GOT3 (cell line): ENCODE results near the gene THOP1.

Source experiments
- DNase-seq: peaks from one replicate; lab custom pipeline; 2025; ENCODE audit warnings: mixed read lengths; lab: John Stamatoyannopoulos, UW

The THOP1 gene

DNA sequence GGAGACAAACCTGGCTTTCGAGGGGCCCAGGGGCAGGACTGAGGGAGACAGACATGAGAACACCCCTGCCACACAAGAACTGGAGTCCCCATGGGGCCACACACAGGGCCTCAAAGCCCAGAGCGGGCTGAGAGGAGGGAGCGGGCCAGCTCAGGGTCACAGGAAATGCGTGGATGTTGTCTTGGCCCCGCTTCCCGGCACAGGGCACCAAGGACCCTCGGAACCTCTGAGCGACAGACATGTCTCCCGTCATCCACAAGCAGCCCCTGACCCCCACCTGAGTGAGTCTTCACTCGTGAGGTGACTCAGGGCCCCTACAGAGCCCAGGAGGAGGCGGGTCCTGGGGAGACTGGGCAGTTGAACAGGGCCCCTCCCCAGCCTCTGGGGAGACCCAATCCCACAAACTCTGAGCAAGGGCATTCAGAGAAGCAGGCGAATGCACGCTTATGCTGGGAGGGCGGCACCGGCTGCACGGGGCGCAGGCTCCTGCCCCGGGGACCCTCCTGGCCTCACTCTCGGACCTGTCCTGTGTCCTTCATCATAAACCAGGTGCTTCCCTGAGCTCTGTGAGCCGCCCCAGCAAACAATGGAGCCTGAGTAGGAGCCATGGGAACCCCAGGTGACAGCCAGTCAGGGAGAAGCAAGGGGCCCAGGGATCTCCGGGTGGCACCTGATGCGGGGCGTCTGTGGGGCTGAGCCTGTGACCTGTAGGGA lies 22.4 kb upstream of the THOP1 start:
- no peak for DNase-seq

DNA sequence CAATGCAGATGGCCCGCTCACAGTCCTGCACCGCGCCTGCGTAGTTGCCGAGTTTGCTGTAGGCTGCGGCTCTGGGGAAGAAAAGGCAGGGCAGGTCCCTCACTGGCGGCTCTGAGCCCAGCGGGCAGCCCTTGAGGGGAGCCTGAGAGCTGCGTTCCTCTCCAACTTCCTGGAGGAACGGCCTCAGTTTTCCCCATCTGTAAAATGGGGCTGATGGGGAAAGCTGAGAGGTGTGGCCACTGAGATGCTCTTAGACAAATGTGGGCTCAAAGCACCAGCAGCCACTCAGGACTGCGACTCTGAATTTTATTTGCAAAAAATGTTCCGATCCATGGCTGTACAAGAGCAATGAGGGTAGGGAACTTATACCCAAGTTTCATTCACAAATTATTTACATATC lies 21.6 kb upstream of the THOP1 start:
- no peak for DNase-seq

DNA sequence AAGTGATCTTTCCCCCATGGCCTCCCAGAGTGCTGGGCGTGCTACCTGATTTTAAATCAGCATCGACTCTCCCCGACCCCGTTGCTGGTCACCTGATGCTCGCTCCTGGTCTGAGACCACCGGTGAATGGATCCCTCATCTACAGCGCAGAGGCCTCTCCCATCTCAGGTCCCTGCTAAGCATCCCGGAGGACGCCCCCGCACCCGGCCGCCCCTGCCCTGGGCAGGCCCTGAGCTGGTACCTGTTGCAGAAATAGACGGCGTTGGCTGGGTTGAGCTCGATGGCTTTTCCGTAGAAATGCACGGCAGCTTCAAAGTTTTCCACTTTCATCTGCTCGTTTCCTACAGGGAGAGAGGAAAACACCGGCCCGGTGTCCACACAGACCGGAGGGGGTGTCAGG lies 20.4 kb upstream of the THOP1 start:
- DNase-seq = no peak

DNA sequence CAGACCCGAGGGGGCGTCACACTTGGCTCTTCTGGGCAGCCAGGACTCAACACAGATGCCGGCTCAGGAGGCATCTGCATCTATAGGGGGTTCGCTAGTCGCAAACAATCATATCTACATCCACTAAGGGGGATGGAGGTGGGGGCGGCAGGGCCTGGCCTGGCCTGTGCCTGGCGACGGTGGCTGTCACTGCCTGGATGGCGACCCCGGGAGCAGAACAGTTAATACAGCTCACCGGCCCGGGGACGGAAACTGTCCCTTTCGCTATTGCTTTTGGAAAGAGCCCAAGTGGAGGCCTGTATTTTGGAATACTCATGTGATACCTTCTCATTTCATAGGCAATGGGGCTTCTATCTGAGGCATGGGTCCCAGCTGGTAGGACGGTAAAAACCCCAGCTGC lies 19.9 kb upstream of the THOP1 start:
- DNase-seq = no peak

DNA sequence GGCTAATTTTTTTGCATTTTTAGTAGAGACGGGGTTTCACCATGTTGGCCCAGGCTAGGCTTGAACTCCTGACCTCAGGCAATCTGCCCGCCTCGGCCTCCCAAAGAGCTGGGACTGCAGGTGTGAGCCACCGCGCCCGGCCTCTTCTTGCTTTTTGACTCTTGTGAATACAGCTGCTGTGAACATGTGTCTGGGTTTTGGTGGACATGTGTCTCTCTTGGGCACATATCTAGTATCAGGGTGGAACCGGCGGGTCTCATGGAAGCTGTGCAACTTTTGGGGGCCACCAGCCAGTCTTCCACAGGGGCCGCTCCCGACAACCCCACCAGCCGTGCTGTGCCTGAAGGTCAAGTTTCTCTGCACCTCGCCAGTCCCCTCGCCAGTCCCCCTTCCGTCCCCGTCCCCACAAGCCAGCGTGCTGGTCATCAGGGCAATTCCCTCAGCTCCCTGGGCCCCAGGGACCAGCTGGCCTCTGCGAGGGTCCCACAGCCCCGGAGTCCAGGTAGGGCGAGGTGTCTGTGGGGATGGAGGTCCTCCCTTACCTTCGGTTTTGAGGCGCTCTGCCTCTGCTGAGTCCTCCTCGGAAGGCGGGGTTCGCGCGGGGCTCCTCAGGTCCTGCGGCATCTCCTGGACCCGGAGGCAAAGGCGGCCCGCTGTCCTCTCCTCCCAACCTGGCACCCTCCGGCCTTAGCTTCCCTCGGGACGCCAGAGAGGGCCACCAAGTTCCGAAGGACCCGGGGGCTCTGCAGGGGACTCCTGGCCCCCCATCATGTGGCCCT lies 18.5 kb upstream of the THOP1 start:
- no peak for DNase-seq

DNA sequence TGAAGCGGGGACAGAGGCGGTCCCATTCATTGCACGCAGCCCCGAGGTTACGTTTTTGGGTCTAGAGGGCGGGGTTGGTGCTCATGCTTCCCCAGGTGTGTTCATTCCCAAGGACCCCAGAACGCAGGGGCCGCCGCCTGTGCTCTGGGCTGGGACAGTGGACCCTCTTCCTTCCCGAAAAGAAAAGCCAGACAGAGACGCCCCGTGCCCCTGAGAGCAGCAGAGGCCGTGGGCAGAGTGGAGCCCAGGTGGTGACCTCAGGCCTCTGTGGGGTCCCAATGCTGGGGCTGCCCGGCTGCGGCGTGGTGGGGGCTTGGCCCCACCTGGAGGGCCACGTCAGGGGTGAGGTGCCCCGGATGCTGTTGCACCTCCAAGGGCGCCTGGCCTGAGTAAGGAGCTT lies 17.6 kb upstream of the THOP1 start:
- no peak for DNase-seq

DNA sequence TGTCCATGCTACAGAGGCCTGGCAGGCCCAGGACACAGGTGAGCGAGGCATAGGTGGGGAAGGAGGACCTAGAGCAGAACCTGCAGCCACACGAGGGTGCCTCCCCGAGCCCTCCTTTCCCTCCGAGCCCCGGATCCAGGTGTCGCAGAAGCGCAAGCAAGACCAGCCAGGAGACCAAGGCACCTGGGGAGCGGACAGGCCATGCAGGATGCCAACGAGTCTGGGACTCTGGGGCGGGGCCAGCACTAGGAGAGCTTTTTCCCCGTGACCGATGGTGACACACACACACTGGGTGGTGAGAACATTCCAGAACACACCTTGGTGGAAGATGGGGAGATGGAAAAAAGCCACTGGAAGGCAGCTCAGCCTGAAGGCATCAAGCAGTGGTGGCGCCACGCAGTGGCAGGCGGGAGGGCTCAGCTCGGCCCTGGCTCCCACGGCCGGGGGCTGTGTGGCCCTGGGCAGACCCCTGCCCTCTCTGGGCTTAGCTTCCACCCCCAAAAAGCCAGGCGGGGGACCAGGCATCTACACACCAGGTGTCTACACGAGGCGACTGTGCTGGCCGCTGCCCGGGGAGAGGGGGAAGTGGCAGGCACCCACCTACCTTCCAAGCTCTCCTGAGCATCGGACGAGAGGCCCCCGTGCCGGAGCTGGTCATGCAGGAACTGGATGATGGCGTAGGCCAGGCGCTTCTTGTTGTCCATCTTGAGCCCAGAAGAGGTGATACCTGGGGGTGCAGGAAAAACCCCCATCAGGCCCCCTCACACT lies 16.8 kb upstream of the THOP1 start:
- no peak for DNase-seq

DNA sequence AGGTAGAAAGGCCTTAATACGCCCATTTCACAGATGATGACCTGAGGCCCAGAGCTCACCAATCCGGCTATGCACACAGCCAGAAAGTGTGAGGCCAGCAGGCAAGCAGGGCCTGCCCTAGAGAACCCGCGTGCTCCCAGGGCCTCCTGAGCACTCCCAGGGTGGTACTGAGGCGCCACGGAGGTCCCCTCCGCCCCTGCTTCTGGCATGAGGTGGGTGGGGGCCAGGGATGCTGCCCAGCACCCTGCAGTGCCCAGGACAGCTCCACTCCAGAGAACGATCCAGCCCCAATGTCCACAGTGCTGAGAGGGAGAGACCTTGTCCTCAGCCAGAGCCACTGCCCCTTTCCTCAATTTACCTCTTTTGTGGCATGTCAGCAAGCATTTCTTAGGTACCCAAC lies 16.1 kb upstream of the THOP1 start:
- DNase-seq = no peak

DNA sequence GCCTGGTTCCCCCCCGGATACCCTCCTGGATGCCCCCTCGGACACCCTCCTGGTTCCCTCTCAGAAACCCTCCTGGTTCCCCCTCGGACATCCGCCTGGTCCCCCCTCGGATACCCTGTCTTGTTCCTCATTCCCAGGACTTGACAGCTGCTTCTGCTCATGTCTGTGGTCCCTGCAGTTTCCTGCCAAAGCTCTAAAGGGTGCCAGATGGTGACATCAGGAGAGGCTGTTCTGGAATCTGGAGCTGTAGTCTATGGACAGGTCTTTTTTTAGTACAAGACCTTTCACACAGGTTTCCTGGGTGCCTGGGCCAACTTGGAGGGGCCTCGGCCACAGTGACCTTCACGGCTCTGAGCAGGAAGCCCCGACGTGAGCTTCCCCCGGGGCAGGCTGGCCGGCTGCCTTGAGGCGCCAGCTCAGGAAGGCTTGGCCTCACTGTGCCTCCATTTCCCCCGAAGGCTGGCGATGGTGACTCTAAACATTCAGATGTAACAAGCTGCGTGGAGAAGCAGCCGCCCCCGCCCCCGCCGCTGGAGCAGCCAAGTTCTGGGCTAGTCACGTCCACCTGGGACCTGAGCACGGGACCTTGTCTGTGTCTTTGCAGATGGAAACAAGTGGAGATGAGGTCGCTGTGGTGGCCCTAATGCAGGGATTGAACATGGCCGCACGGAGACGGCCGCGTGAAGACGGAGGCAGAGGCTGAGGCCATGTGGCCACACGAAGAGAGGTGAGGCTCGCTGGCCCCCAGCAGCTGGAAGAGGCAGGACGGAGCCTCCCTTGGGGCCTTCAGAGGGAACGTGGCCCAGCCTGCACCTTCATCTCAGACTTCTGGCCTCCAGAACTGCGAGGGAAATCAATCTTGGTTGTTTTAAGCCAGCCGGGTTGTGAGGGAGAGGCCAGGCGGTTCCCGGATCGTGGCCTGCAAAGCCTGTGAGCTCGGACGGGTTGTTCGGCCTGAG lies 15.0 kb upstream of the THOP1 start:
- no peak for DNase-seq

DNA sequence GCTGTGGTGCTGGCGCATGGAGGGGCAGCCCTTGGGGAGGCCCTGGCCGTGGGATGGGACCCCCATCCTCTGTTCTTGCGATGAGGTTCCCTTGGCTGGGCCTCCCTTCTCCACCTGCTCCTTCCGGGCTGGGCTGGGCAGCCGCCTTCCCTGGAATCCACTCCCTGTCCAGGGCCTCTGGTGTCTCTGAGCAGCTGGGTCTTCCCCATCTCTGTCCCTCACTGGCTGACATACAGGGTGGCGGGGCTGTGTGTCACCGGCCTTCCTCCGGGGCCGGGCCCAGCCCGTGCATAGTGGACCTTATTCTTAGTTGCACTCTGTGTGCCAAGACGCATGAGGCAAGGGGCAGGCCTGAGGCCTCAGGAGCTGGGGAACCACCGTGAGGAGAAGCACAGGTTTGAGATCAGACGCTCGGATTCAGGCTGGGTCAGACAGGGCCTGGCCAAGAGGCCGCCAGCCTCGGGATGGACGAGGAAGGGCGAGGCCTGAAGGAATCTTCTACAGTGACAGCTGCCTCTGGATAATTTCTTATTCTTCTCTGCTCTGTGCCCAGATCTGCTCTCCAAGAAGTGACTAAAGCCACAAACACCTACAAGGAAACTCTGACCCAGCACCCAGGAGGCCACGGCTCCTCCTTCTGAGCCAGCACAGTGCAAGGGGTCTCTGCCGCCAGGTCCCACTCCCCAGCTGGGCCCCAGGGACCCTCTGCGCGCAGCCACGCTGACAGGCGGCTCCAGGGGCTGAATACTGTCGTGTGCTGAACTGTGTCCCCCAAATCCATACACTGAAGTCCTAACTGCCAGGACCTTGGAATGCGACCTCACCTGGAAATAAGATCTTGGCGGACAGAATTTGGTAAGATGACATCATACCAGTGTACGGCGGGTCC lies 13.3 kb upstream of the THOP1 start:
- no peak for DNase-seq

DNA sequence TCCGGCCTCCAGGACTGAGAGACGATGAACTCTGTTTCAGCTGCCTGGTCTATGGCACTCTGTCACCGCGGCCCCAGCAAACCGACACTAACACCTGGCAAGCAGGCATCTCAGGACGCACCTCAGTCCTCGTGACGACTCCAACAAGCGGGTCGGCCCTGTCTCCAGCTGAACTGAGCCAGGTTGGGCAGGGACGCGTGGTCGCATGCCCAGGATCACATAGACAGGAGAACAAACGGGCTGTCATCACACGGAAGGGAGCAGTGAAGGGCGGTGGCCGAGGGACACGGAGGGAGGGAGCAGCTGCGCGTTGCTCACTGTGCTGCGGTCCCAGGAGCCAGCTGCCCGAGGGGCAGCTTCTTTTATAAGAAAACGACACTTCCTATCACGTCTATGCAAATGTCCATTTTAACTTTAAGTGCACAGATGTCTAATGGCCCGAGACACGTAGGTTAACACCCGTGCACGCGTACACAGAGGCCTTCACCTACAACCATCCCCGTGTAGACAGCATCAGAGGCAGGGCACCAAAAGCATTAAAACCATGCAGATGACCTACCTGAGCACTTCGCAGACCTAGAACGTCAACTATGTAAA lies 11.1 kb upstream of the THOP1 start:
- no peak for DNase-seq

DNA sequence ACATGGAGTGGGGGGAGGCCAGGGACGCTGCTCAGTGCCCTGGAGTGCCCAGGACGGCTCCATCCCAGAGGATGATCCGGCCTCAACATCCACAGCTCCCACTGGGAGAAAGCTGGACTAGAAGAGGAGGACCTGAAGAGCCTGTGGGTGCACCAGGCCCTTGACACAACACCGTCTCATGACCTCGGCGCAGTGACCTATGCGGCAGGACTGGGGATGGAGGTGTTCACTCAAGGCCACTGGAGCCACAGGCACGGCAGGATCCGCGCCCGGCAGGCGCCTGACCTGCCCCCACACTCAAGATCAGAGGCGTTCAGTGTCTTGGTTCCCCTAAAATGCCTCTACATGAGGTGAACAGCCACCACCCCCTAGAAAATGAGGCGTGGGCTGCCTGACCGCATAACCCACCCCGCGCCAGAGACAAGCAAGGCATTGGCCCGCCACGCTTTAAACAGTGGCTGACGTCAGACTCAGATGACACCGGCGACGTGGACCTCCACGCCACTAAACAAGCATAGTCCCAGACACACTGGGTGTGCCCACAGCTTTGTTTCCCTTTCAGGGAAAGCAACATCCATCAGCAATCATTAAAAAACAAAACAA lies 10.2 kb upstream of the THOP1 start:
- DNase-seq = no peak

DNA sequence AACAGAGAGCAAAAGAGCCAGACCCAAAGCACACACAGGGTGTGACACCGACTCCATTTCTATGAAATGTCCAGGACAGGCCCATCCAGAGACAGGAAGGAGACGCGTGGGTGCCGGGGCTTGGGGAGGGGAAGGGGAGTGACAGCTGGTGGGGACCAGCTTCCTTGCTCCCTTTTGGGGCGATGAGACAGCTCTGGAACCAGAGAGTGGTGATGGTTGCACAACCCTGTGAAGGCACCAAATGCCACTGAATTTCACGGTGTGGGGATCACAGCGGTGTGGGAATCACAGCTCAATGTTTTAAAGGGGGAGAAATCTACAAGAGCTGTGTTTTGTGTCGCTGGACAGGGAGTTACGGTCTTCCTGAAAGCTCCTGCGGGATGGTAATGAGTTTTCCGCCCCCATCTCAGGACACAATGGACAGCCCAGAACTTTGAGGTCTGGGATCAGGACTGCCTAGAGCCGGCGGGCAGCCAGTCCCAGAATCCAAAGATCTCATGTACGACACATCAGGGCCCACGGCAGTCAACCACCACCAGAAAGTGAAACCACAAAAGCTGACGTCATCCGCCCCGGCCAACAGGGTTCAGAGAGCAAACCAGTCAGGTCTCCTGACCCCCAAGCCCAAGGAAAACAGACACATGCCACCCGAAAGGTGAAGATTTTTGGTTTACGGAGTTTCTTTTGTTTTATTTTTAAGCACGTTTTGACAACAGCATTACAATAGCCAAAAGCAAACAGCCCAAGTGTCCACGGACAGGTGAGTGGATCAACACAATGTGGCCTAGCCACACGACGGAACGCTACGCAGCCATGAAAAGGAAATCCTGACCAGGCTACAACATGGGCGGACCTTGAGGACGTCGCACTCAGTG lies 9.5 kb upstream of the THOP1 start:
- DNase-seq = no peak

DNA sequence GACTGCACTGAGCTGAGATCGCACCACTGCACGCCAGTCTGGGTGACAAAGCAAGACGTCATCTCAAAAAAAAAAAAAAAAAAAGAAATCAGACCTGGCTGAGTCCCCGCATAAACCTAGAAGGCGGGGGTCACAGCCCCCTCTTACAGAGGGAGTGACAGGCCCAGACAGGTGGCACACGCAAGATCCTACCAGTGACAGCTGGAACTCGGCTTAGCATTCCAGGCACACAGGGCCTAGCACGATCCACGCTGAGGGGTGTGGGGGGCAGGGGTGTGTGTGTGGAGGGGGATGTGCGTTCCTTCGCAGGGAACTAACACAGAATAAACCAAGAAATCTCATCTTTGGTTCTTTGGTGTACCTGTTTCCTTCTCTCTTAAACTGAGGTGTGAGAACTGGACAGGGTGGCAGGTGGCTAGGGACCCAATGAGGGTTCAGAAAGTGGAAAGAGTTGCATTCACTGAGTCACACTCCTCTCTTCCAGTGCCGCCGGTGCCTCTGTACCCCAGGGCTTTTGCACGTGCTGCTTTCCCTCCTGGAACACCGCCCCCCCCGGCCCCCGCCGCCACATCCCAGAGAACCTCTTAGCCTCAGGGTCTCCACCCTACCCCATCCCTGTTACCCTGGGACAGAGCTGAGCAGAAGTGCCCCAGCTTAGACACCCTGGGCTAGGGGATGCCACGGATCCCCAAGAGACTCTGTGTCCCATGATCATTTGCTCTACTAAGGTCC lies 7.2 kb upstream of the THOP1 start:
- DNase-seq = no peak

DNA sequence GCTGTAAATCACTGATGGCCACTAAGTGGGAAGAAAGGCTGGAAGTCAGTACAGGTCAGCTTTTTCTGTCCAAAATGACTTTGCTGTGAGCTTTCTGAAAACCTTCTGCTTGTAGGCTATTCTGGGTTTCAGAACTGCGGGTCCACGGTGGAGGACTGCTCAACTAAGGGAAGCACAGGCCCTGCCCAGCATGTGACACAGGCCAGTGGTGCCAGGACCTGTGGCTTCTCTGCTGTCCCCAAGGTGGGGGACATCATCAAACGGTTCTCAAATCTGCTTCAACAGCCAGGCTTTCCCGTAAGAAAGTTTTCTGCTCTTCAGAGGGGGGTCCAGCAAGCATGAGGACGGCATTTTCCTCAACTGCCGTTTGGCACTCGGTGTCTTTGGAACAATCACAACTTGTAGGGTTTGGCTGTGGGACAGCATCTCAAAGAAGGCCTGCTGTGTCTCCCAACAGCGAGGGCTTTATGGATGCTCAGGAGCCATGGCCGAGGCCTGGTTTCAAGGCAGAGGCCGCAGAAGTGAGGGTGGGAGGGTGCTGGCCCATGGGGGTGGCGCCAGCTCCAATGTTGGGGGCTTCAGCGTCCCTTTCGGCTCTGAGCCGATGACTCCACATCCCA lies 6.1 kb upstream of the THOP1 start:
- no peak for DNase-seq

DNA sequence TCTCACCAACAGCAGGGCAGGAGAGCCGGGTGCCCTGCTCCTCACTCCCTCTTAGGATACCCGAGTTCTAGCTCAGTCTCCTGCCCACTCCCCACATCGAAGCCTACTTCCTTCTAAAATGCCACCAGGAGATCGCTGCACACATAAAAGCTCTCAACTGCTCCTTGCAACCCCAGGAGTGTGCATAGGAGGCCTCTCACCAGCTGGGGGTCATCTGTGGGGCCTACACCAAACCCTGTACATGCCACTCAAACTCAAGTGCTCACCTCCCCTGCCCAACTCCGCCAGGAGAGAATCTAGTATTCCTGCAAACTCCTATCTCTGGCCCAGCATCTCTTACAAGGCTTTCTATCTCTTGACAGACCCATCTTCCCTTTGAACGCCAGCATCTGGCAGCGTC lies 5.0 kb upstream of the THOP1 start:
- DNase-seq = no peak

DNA sequence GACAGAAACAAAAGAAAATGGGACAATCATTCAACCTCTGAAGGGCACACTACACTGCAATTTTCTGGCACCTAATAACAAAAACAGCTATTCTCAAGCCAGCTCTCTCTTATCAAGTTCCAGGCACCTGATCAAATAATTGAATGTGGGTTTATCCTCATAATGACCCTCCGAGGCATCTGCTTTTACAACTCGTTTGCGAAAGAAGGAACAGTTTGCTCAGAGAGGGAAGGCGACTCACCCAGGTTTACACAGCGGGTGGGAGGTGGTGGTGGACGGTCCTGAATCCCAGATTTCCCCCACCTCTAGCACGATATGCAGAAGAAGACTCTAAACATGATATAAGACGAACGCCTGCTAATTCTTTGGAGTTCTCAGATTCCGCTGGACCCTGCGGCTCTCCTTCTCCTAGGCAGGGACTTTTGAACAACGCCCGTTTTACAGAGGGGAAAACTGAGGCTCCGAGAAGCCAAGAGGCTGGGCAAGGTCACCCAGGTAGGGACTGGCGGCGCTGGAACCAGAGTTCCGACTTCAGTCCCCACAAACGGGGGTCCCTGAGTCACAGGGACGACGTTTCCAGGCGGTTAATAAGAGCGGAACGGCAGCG lies 2.9 kb upstream of the THOP1 start:
- DNase-seq = no peak
